ENCODE data around the gene IFT27.

The IFT27 gene, protein sequence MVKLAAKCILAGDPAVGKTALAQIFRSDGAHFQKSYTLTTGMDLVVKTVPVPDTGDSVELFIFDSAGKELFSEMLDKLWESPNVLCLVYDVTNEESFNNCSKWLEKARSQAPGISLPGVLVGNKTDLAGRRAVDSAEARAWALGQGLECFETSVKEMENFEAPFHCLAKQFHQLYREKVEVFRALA

DNA sequence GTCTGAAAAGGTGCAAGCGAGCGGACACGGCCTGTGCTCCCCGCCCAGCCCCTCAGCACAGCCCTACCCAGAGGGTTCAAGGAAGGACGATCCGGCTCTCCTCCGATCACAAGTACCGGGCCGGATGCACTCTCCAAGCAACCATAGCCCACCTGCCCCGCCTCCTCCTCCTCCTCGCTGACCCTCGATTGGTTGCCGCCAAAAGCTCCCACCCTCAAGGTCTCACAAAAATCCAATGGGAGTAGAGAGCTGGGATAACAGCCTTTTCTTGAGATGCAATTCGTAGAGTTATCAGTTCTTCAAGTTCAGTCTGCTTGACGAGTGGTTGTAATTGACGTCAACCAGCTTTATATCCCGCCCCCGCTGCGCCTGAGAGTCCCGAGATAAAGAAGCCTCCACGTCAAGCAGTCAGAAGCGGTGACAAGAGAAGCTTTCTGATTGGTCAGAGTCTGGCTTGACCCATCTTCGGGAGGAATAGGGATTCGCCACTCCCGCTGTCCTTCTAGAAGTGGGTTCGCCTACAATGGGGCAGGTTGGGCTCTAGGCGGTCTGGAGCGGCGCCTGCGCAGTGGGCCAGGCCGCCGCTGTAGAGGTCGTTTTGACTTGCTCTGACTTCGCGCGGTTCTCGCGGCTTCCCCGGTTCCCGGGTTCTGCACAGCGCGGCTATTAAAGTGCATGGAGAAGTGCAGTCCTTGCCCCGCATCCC is at the start of gene IFT27:
TSS of gene IFT27 (minus strand) at position 156 of the 706 bp plus-strand sequence. CDS start 412 bp downstream, outside the sequence.
- in situ Hi-C loops (cut with MboI; ENCODE audit: low sequenced_read_pairs): no loop called here

DNA sequence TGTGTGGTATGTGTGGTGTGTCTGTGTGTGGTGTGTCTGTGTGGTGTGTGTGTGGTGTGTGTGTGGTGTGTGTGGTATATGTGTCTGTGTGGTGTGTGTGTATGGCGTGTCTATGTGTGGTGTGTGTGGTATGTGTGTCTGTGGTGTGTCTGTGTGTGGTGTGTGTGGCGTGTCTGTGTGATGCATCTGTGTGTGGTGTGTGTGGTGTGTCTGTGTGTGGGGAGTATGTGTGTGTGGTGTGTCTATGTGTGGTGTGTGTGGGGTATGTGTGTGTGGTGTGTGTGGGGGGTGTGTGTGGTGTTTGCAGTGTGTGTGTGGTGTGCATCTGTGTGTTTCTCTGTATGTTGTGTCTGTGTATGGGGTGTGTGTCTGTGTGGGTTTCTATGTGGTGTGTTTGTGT is 48.7 kb upstream of the IFT27 start:
- in situ Hi-C loops (cut with MboI; ENCODE audit: low sequenced_read_pairs): no loop called here

- in situ Hi-C loops (cut with MboI; ENCODE audit: low sequenced_read_pairs): no loop called here
These were observed 47.4 kb upstream of the IFT27 start for GRCh38 chr22:36823186-36823839.

GRCh38 chr22:36822581-36822980 is 46.7 kb upstream of the IFT27 start:
- in situ Hi-C loops (cut with MboI; ENCODE audit: low sequenced_read_pairs): no loop called here

DNA sequence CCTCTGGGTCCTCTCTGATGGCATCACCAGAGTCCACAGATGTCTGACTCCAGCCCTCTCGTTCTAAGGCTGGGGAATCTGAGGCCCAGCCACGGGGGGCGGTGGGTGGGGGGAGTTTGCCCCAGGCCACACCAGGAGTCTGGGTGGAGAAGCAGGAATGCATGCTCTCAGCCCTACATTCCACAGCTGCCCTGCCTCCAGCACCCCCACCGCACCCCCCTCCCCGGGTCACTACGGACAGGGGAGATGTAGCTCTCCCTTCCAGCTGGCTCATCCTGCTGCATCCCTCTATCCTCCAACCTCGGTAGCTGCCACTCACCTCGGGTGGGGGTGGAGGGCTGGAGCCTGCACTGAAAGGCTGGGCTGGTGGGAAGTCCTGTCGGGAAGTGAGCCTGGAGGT is 43.2 kb upstream of the IFT27 start:
- in situ Hi-C loops (cut with MboI; ENCODE audit: low sequenced_read_pairs): no loop called here

DNA sequence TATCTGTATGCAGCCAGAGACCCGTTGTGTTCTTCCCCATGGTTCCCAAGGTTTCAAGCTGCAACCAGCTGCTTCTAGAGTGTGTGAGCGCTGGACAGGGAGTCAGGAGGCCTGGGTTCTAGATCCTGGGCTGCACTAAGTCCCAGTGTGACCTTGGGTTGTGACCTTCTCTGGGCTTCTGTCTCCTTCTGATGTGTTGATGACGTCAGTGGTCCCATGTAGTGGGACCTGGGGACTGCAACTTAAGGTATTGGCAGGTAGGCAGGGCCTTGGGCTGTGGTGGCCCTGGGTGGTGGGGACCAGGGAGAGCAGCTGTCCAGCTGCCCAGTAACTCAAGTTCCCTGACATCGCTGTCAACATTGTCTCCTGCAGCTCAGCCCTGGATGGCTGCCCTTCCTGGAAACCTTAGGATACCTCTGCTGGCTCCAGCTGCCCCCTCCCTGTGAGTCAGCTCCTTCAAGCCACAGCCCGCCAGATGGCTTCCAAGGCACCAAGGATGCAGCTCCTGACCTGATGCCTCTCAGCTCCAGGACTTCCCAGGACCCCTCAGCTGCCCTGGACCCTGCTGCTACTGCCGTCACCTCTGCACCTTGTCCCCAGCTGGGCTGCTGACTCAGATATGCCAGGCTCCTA is 42.2 kb upstream of the IFT27 start:
- in situ Hi-C loops (cut with MboI; ENCODE audit: low sequenced_read_pairs): no loop called here

DNA sequence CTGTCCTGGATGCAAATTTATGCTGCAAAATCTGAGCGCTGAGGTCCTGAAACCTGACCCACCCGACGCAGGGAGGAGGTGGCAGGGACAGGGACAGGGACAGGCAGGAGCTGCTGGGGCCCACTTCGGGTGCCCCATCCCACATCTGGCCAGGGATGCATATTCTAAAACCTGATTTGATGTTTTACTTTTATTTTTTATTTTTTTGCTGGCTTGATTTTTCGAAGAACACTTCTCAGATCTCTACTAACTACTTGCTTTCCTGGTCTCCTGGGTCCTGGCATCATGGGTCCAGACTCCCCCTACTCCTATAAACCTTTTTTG is 41.6 kb upstream of the IFT27 start:
- in situ Hi-C loops (cut with MboI; ENCODE audit: low sequenced_read_pairs): no loop called here

DNA sequence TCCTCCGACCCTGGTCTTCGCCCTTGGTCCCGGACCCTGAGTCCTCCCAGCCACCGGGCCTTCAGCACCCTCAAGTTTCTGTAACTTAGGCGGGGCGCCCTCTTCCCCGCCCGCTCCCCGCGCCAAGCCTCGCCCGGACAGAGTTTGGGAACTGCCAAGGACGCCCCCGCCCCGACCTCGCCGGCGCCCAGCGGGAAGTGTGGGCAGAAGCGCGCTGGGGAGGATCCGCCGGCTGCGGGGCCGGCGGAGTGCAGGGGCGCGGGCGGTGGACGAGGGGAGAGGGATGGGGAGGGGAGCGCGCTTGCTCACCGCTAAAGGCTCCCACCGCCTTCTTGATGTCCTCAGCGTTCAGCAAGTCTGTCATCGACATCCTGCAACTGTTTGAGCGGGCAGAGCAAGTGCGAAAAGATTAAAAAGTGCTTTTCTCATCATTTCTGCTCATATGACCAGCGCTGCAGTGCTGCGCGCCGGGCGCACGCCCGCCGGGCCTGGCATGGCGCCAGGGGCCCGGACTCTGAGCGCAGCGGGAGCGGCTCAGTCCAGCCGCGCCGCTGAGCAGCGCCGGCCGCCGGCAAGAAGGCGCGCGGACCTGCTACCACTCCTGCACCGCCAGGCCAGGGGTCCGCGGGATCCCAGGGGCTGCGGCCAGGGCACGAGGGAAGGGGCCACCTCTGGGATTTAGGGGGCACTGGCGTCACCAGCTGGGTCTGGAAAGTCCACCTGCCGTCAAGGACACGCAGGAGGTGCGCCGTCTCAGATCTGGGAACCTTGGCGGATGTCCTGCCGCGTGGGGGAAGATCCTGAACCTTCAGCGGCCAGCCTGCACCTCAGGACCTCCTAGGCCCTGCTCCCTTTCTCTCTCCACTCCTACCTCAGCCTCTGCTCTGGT is 41.0 kb upstream of the IFT27 start, which contains the start of gene PVALB:
TSS of gene PVALB (minus strand) at position 400 of the 889 bp plus-strand sequence. CDS start at position 370, 30 bp downstream.
- in situ Hi-C loops (cut with MboI; ENCODE audit: low sequenced_read_pairs): no loop called here

DNA sequence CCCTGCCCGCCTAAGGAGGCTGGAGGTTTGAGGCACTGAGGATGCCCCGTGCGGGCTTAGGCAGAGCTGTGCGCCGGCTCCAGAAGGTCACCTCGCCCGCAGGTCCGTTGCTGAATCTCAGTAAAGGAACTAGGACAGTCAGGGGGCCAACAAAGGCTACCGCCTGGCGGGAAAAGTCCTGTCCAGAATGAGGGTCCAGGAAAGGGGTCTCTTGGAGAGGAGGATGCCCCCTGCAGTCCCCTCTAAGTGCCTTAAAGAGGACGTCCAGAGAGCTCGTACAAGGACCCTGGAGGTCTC is 40.4 kb upstream of the IFT27 start:
- in situ Hi-C loops (cut with MboI; ENCODE audit: low sequenced_read_pairs): no loop called here

DNA sequence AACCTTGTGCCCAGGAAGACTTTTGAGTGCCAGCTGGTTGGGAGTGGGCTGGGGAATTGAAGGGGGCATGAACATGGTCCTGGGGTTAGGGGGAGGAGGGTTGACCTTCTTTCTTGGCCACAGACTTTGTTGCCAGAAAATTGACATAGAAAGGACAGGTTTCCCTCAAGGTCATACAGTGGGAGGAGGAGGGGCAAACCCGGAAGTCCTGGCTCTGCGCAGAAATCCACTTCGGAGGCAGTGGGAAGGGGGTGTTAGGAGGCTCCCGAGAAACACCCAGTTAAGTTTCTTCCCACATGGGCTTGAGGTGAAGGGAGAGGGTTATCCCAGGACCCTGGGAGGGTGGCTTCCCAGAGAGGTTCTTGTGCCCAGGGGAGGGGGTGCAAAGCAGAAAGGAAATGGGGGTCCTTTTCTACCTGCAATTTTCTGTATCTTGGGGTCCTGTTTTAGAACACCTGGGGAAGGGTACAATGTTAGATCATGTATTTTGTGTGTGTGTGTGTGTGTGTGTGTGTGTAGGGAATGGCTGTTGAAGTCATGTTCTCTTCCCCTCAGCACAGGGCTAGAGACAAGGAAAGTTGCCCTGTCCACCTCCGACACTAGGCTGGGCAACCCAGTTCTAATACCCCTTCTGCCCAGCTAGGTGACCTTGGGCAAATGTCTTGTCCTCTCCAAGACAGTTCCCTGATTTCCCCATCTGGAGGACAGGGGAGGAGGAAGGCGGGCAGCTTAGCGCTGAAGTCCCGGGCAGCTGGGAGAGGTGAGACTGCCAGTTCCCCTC is 39.8 kb upstream of the IFT27 start:
- in situ Hi-C loops (cut with MboI; ENCODE audit: low sequenced_read_pairs): no loop called here

DNA sequence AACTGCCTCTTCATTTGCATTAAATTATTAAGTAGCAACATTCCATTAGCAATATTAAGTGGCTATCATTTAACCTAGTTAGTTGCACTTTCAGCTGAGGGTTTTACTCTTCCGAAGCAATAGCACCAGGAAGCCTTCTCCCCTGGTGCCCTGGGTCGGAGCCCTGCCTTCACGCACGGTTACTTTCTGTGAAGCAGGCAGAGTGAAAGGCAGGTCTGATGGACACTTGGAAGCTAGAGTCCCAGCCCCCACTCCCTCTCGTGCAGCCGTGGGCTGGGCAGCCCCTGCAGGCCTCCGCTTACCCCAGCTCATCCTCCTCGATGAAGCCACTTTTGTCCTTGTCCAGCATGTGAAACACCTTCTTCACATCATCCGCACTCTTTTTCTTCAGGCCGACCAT is 38.9 kb upstream of the IFT27 start:
- in situ Hi-C loops (cut with MboI; ENCODE audit: low sequenced_read_pairs): no loop called here

DNA sequence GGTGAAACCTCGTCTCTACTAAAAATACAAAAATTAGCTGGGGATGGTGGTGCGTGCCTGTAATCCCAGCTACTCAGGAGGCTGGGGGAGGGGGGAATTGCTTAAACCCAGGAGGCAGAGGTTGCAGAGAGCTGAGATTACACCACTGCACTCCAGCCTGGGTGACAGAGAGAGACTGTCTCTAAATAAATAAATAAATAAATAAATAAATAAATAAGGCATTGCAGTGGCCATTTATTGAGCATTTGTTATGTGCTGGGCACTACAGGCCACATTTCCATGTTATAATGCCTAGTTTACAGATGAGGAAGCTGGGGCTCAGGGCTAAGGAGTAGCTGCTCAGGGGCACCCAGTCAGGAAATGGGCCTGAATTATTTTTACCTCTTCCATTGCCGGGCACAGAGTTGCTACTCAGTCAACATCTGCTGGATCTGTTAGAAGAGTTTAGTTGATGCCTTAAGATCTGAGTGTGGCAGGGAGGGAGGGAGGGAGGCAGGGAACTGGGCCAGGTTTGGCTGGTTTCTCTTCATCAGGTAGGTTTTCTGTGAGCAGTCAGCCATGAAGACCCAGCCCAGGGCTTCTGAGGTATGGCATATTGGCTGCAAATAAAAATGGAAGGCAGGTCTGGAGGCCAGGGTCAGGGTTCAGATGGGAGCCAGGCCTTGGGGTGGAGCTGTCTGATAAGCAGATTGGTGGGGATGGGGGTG is 35.3 kb upstream of the IFT27 start:
- in situ Hi-C loops (cut with MboI; ENCODE audit: low sequenced_read_pairs): no loop called here

DNA sequence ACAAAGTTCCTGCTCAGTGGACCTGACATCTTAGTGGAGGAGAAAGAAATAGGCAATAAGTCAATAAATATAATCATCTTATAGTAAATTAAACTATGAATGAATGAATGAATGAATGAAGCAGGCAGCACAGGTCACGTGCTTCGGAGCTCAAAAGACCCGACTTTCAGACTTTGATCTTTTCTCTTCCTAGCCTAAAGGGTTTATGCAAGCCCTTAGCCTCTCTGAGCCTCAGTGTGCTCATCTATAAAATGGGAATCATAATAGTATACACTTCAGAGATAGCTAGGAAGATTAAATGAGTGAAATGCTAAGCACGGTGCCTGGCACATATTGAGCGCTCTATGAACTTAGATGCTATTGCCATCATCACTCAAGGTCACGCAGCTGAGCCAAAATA is 33.4 kb upstream of the IFT27 start:
- in situ Hi-C loops (cut with MboI; ENCODE audit: low sequenced_read_pairs): no loop called here

- in situ Hi-C loops (cut with MboI; ENCODE audit: low sequenced_read_pairs): no loop called here
These were observed 32.9 kb upstream of the IFT27 start for GRCh38 chr22:36808721-36809344.

DNA sequence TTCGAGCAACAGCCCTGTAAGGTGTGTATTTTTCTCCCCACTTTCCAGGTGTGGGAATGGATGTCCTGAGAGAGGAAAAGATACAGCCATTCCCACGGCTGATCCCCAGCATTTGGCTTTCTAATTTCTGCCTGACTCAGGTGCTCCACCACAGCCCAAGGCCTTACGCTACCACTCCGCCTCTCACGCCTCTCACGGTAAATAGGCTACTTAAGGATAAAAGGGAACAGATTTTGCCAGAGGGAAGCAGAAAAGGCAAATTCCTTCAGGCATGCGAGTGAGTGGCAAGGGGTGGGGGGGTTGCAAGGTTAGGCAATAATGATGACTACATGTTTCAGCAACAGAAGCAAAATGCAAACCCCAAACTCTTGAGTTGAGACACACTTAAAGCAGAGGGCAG is 31.7 kb upstream of the IFT27 start:
- in situ Hi-C loops (cut with MboI; ENCODE audit: low sequenced_read_pairs): no loop called here

DNA sequence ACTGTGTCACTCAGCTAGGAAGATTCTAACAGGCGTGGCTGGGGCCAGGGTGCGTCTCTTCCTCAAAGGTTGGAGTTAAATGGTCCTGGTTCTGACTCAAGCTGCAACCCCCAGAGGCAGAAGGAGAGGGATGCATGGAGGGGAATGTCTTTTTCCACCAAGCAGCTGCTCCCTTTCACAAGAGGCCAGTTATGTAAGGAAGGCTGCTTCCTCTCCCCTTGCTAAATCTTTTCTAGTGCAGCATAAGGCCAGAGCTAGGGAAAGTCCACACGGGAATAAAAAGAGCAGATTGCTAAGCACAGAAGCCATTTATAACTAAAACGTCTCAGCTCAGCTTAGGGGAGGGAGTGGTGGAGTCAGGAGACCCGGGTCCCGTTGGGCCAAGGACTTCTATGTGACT is 30.9 kb upstream of the IFT27 start:
- in situ Hi-C loops (cut with MboI; ENCODE audit: low sequenced_read_pairs): no loop called here

DNA sequence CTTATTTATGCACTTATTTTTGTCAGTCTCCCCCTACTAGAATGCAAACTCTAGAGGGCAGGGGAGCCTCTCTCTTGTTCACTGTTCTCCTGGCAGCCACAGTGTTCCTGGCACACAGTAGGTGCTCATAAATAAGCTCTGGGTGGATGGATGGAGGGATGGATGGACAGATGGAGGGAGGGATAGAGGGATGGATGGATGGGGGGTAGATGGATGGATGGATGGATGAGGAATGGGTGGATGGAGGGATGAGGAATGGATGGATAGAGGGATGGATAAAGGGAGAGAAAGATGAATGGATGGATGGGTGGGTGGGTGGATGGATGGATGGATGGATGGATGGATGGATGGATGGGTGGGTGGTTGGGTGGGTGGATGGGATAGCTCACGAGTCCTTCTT is 27.4 kb upstream of the IFT27 start:
- in situ Hi-C loops (cut with MboI; ENCODE audit: low sequenced_read_pairs): no loop called here

- in situ Hi-C loops (cut with MboI; ENCODE audit: low sequenced_read_pairs): no loop called here
These were observed 22.8 kb upstream of the IFT27 start for GRCh38 chr22:36798674-36799066.

All from HL-60/S4 treated with phorbol 12-myristate 13-acetate at 8.2 ng/mL for 4 days and 3 days (cell line).